ENCODE measurements around the gene OR52L1.

DNA sequence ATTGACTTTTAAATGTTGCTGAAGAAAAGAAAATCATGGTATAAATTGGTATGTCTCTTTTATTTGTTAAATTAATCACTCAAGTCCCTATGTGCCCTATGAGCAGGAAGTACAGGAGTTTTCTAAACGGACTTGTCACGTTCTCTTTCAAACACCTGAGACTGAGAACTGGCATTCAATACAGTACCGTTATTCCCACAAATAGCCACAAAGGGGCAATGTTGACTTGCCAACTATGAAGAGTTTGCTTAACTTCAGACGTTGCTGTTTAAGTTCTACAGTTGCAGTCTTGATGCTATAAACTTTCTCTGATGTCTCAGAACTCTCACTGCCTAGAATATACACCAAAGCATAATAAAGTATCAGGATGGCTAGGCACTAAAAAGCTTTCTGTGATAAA lies 36.2 kb upstream of the OR52L1 start:
- TF ChIP-seq, protein P1, sequence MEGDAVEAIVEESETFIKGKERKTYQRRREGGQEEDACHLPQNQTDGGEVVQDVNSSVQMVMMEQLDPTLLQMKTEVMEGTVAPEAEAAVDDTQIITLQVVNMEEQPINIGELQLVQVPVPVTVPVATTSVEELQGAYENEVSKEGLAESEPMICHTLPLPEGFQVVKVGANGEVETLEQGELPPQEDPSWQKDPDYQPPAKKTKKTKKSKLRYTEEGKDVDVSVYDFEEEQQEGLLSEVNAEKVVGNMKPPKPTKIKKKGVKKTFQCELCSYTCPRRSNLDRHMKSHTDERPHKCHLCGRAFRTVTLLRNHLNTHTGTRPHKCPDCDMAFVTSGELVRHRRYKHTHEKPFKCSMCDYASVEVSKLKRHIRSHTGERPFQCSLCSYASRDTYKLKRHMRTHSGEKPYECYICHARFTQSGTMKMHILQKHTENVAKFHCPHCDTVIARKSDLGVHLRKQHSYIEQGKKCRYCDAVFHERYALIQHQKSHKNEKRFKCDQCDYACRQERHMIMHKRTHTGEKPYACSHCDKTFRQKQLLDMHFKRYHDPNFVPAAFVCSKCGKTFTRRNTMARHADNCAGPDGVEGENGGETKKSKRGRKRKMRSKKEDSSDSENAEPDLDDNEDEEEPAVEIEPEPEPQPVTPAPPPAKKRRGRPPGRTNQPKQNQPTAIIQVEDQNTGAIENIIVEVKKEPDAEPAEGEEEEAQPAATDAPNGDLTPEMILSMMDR (IDR thresholded peaks at IDR 0.05), result peak; percentile 71
- TF ChIP-seq REST (IDR thresholded peaks at IDR 0.05; ENCODE audit: insufficient read depth in 1 of 2, low read depth in 2 of 2, low read length in 1 of 2) (no peak), POLR2AphosphoS5 (IDR thresholded peaks at IDR 0.05; ENCODE audit: low read depth, low read length) (no peak), SIN3A (IDR thresholded peaks at IDR 0.05; ENCODE audit: borderline replicate concordance, insufficient read depth, low read depth, low read length) (no peak), TCF7L2 (IDR thresholded peaks at IDR 0.05; ENCODE audit: low read depth, low read length) (no peak)

Data from Panc1 (cell line).